SK-N-SH (cell line): ENCODE data around the gene KLF16. TPM values are rescaled to one million over a fixed set of nuclear protein-coding genes. Genes with fewer than 3 reads are reported as not detected.

ENCODE experiments used
- CTCF ChIA-PET: fragments of 300-600, 350-600 bp; formaldehyde crosslinking; extraction: SDS; loops from one replicate; lab custom pipeline; 2021; lab: Yijun Ruan, JAX
- POLR2A ChIA-PET: fragments of 350-600 bp; sonication (Branson Sonifier 250); formaldehyde crosslinking; extraction: SDS; loops from one replicate; lab custom pipeline; 2020; ENCODE audit warnings: antibody characterized with exemption, inconsistent platforms; lab: Yijun Ruan, JAX
- DNase-seq: peaks from one replicate; pipeline ENCODE4 v3.0.0; 2012
- H2AFZ ChIP-seq: fragments of 200-600 bp; sonication (generic); 2 replicates; pipeline ENCODE4 v1.8.1; 2016; ENCODE audit warnings: antibody characterized with exemption, mild to moderate bottlenecking, low read depth
- H3F3A ChIP-seq: fragments of 200-600 bp; sonication (generic); replicated peaks from 2 replicates; pipeline ENCODE3; 2016; ENCODE audit warnings: antibody characterized with exemption, mild to moderate bottlenecking; ENCODE audit not compliant: insufficient read depth
- H3K27ac ChIP-seq, 2 experiments: fragments of 200-500 bp in 1 of 2; fragments of 200-600 bp in 1 of 2; sonication (Bioruptor generic) in 1 of 2; sonication (generic), shearing (Covaris generic) in 1 of 2; 2 replicates each; pipeline versions ENCODE4 v1.5.1 to v1.6.1; 2014 to 2016; ENCODE audit warnings: low read depth in 2 of 2, inconsistent platforms in 1 of 2, low read length in 1 of 2, mild to moderate bottlenecking in 1 of 2, mixed read lengths in 1 of 2
- H3K27me3 ChIP-seq: fragments of 200-600 bp; sonication (generic), shearing (Covaris generic); 2 replicates; pipeline ENCODE4 v1.6.1; 2016; ENCODE audit warnings: mixed run types; ENCODE audit not compliant: insufficient read depth
- H3K36me3 ChIP-seq, 2 experiments: fragments of 200-500 bp in 1 of 2; fragments of 200-600 bp in 1 of 2; sonication (Bioruptor generic) in 1 of 2; sonication (generic) in 1 of 2; replicated peaks in 1 of 2; 2 replicates each; pipeline versions ENCODE3 to v1.5.1; 2014 to 2016; ENCODE audit warnings: low read length in 1 of 2, mild to moderate bottlenecking in 1 of 2; ENCODE audit not compliant: insufficient read depth in 2 of 2, control insufficient read depth in 1 of 2
- H3K4me1 ChIP-seq, 2 experiments: fragments of 200-500 bp in 1 of 2; fragments of 200-600 bp in 1 of 2; sonication (Bioruptor generic) in 1 of 2; sonication (generic), shearing (Covaris generic) in 1 of 2; 2 replicates each; pipeline versions ENCODE4 v1.5.1 to v1.6.1; 2014 to 2016; ENCODE audit warnings: low read depth in 1 of 2, low read length in 1 of 2, mixed run types in 1 of 2; ENCODE audit not compliant: insufficient read depth in 2 of 2, control insufficient read depth in 1 of 2
- H3K4me2 ChIP-seq: fragments of 200-600 bp; sonication (generic), shearing (Covaris generic); 2 replicates; pipeline ENCODE4 v1.6.1; 2017; ENCODE audit warnings: mixed run types
- H3K4me3 ChIP-seq, 2 experiments: fragments of 200-500 bp in 1 of 2; fragments of 200-600 bp in 1 of 2; sonication (Bioruptor generic) in 1 of 2; sonication (generic), shearing (Covaris generic) in 1 of 2; 2 replicates each; pipeline versions ENCODE4 v1.5.1 to v1.8.1; 2014 to 2016; ENCODE audit warnings: low read depth in 2 of 2, inconsistent platforms in 1 of 2, low read length in 1 of 2, mild to moderate bottlenecking in 1 of 2, mixed read lengths in 1 of 2, moderate library complexity in 1 of 2
- H3K79me2 ChIP-seq: fragments of 200-600 bp; sonication (generic); 2 replicates; pipeline ENCODE4 v1.8.1; 2017; ENCODE audit warnings: mild to moderate bottlenecking; ENCODE audit not compliant: insufficient read depth
- H3K9ac ChIP-seq: fragments of 200-600 bp; sonication (generic); 2 replicates; pipeline ENCODE4 v1.6.1; 2017; ENCODE audit warnings: mixed run types
- H3K9me2 ChIP-seq: fragments of 200-600 bp; sonication (generic); 2 replicates; pipeline ENCODE4 v1.6.1; 2017; ENCODE audit warnings: mixed run types
- H3K9me3 ChIP-seq: fragments of 200-600 bp; sonication (generic); 2 replicates; pipeline ENCODE4 v1.6.1; 2017; ENCODE audit warnings: mixed run types, mild to moderate bottlenecking, moderate library complexity
- H4K20me1 ChIP-seq: fragments of 200-600 bp; sonication (generic); 2 replicates; pipeline ENCODE4 v1.6.1; 2017; ENCODE audit warnings: mild to moderate bottlenecking, mixed run types; ENCODE audit not compliant: insufficient read depth
- ELF1 ChIP-seq: IDR thresholded peaks from 2 replicates; pipeline ENCODE4 v1.4.0; 2012
- EP300 ChIP-seq, 2 experiments: IDR thresholded peaks; 2 replicates each; pipeline versions ENCODE4 v1.4.0 to v1.6.1; 2012; ENCODE audit warnings: borderline replicate concordance in 1 of 2, low read depth in 1 of 2, low read length in 1 of 2
- EZH2phosphoT487 ChIP-seq: fragments of 200-600 bp; sonication (generic); IDR thresholded peaks from 2 replicates; pipeline ENCODE4 v1.6.1; 2017; ENCODE audit warnings: low read depth, mixed run types, mild to moderate bottlenecking, antibody characterized with exemption, moderate library complexity, borderline replicate concordance
- FOXJ3 ChIP-seq: sonication (generic); formaldehyde crosslinking; IDR thresholded peaks from 2 replicates; pipeline ENCODE4 v1.5.1; 2020; ENCODE audit warnings: mild to moderate bottlenecking, missing genetic modification reagents
- GATA2 ChIP-seq: sonication (generic); formaldehyde crosslinking; IDR thresholded peaks from 2 replicates; pipeline ENCODE4 v1.5.0; 2020; ENCODE audit warnings: mild to moderate bottlenecking, missing genetic modification reagents
- MAX ChIP-seq: IDR thresholded peaks from 2 replicates; pipeline ENCODE4 v1.4.0; 2012; ENCODE audit warnings: low read depth
- MEF2A ChIP-seq: IDR thresholded peaks from 2 replicates; pipeline ENCODE4 v1.4.0; 2012; ENCODE audit warnings: low read depth, borderline replicate concordance
- MXI1 ChIP-seq: IDR thresholded peaks from 2 replicates; pipeline ENCODE4 v1.6.1; 2012; ENCODE audit warnings: mild to moderate bottlenecking, low read depth, low read length, improper control_type of control experiment
- NFIC ChIP-seq: IDR thresholded peaks from 2 replicates; pipeline ENCODE4 v1.4.0; 2012; ENCODE audit warnings: borderline replicate concordance
- POLR2AphosphoS5 ChIP-seq: IDR thresholded peaks from 2 replicates; pipeline ENCODE4 v1.6.1; 2012; ENCODE audit warnings: low read depth, low read length
- RAD21 ChIP-seq: IDR thresholded peaks from 2 replicates; pipeline ENCODE4 v1.6.1; 2012; ENCODE audit warnings: mild to moderate bottlenecking, low read length
- REST ChIP-seq: IDR thresholded peaks from 2 replicates; pipeline ENCODE4 v1.6.1; 2012; ENCODE audit warnings: mild to moderate bottlenecking, low read depth, low read length, moderate library complexity
- RXRA ChIP-seq: IDR thresholded peaks from 2 replicates; pipeline ENCODE4 v1.4.0; 2012; ENCODE audit warnings: low read depth, mild to moderate bottlenecking, borderline replicate concordance
- SMC3 ChIP-seq: IDR thresholded peaks from 2 replicates; pipeline ENCODE4 v1.6.1; 2012; ENCODE audit warnings: low read depth, low read length, improper control_type of control experiment
- TAF1 ChIP-seq: IDR thresholded peaks from 2 replicates; pipeline ENCODE4 v1.6.1; 2012; ENCODE audit warnings: low read depth, mild to moderate bottlenecking, low read length, moderate library complexity, borderline replicate concordance
- TCF12 ChIP-seq: IDR thresholded peaks from 2 replicates; pipeline ENCODE4 v1.4.0; 2012
- TEAD4 ChIP-seq: IDR thresholded peaks from 2 replicates; pipeline ENCODE4 v1.4.0; 2012; ENCODE audit warnings: mild to moderate bottlenecking, borderline replicate concordance; ENCODE audit not compliant: insufficient read depth
- YY1 ChIP-seq: IDR thresholded peaks from 2 replicates; pipeline ENCODE4 v1.4.0; 2012; ENCODE audit warnings: low read depth, mild to moderate bottlenecking
- ZBTB33 ChIP-seq: IDR thresholded peaks from 2 replicates; pipeline ENCODE4 v1.4.0; 2012; ENCODE audit warnings: low read depth, borderline replicate concordance
- WGBS: methylation state at CpG from one replicate; pipeline ENCODE4 v1.1.6; 2017; ENCODE audit warnings: low lambda C conversion rate; 5-methylcytosine and 5-hydroxymethylcytosine counted together
- polyA plus RNA-seq, 3 experiments: library from polyadenylated mRNA; depleted of rRNA; stranded (reverse); fragments of >200 nt; gene quantifications; 2 replicates each; pipeline ENCODE4 v1.2.3, GENCODE V29; 2012

Gene KLF16
- polyA plus RNA-seq, 1 of the 3 experiments (the other 2 are of a cell fraction), result 16.1 TPM

DNA sequence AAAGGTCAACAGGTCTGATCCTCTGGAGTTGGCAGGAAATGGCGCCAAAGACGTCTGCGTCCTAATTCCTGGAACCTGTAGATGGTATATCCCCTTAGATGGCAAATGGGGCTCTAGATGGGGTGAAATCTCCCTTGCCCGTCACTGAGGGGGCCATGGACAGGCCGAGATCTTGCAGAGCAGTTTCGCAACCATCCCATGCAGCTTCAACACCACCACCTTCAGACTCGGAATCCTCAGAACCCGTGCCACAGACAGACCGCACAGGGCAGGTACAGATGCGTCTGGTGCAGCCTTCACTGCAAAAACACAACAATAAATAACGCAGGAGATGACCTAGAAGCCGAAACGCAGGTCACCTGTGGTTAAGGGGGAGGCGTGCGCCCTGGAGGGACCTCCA is 32.8 kb downstream of the KLF16 start:
- Histone ChIP-seq H2AFZ (no peak overlapping the region), H3K79me2 (peaks cover 63% of the 10 kb centered on the region), H3K27ac (no peak overlapping the region), H3K9ac (no peak overlapping the region), H3K9me2 (no peaks in the 10 kb centered on the region)
- no peak for DNase-seq
- TF ChIP-seq MEF2A, result no peak
- no peak for TF ChIP-seq GATA2
- no peak for TF ChIP-seq TEAD4
- no peak for TF ChIP-seq TAF1
- TF ChIP-seq ELF1, result no peak
- no peak for TF ChIP-seq REST
- TF ChIP-seq ZBTB33, result no peak
- TF ChIP-seq RAD21, result no peak
- TF ChIP-seq YY1, result no peak
- no peak for TF ChIP-seq EP300 (IDR thresholded peaks at IDR 0.05; ENCODE audit: borderline replicate concordance in 1 of 2, low read depth in 1 of 2, low read length in 1 of 2)
- TF ChIP-seq EZH2phosphoT487, result no peak
- no peak for TF ChIP-seq SMC3
- TF ChIP-seq FOXJ3, result no peak
- TF ChIP-seq MXI1, result no peak
- TF ChIP-seq MAX, result no peak
- no peak for TF ChIP-seq TCF12
- TF ChIP-seq RXRA, result no peak
- TF ChIP-seq NFIC, result no peak
- TF ChIP-seq POLR2AphosphoS5, result no peak
- TF ChIP-seq, all 33 proteins: peak for 0
- peaks cover 0 to 7% of the 10 kb centered on the region in 2 experiments; a peak in 1 of 4 replicates for H3K4me1 ChIP-seq
- H3K4me2 ChIP-seq, result no peak overlapping the region
- ChIA-PET CTCF (interaction anchor here (1.2 to 8.1 kb wide), 4 partner anchors 10 to 42 kb away, joined by 3 to 188 read pairs (median 7); no protein-coding TSS in a partner anchor), POLR2A (no interaction called here)
- WGBS, result 98% methylated on average over 12 of the region's 15 CpGs
- no peak overlapping the region for H3K4me3 ChIP-seq
- peaks cover 1 to 5% of the 10 kb centered on the region in 2 experiments for H3K36me3 ChIP-seq
- H3K9me3 ChIP-seq, result no peaks in the 10 kb centered on the region
- peaks cover 60% of the 10 kb centered on the region for H4K20me1 ChIP-seq
- peaks cover 6% of the 10 kb centered on the region for H3F3A ChIP-seq
- no peaks in the 10 kb centered on the region for H3K27me3 ChIP-seq
